Activated T-helper 1 cell treated with Interleukin-2 at 50 U/mL for 16 hours (primary cell): ENCODE results near the gene LRRC17.

Experiments
- DNase-seq: peaks from one replicate; pipeline ENCODE4 v3.0.0-alpha.2; 2020; ENCODE audit warnings: low read depth

LRRC17 gene, protein sequence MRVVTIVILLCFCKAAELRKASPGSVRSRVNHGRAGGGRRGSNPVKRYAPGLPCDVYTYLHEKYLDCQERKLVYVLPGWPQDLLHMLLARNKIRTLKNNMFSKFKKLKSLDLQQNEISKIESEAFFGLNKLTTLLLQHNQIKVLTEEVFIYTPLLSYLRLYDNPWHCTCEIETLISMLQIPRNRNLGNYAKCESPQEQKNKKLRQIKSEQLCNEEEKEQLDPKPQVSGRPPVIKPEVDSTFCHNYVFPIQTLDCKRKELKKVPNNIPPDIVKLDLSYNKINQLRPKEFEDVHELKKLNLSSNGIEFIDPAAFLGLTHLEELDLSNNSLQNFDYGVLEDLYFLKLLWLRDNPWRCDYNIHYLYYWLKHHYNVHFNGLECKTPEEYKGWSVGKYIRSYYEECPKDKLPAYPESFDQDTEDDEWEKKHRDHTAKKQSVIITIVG

DNA sequence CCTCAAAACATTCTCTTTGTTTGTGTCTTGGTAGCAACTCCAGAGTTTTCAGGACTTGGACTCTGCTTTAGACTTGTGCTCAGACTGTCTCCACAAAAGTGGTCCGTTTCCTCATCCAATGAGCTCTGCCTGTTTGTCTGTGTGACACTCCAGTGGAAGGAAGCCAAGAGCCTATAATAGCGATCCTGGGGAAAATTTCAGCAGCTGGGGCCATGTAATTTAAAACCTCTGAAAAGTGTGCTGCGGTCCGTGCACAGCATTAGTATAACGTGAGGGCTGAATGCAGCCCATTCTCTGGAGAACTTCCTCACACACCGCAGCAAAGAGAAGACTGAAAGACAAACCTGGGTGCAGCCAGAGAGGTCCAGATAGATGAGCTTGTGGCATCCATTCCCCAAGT, at the start of gene LRRC17:
Gene LRRC17 (plus strand): TSS at position 259 of the 400 bp plus-strand sequence. CDS start 20,914 bp downstream, outside the sequence.
- DNase-seq = no peak

DNA sequence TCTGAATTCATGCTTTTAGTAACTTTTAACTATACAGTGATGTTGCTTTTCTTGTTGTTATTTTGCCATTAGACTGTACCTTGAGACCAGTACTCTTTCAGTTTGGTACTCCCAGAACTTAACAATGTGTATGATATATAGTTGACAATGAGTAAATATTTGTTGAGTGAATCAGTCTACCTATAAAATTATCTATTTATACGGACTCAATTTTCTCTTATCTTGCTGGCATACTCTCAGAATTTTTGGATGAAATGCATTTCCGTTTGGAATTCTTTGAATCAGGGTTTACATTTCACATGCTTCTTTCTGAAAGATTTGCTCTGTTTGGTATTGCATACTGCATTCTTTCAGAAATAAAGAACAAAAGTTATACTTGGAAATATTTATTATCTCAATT, 47.8 kb upstream of the LRRC17 start:
- no peak for DNase-seq

DNA sequence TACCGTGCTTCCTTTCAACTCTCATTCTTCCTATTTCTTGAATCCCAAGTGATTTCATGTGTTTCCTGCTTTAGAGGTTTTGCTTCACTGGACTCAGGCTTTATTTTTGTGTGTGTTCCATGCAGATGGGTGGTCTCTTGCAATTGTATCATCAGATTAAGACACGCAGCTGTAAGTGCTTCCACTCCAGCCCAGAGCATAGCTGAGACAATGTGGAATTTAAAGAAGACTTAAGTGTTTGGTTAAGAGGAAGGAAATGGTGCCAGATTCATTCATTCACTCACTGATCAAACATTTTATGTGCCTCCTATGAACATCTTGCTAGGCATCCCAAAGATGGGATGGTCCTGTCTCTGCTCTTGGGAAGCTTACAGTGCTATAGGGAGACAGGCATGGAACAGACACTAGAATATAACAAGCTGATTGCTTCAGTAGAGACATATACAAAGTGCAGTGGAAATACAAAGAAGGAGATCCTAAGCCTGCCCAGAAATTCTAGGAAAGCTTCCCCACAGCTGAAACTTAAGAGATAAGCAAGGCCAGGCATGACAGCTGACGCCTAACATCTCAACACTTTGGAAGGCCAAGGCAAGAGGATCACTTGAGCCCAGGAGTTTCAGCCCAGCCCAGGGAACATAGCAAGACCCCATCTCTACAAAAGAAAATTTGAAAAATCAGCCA, 46.1 kb upstream of the LRRC17 start:
- no peak for DNase-seq

DNA sequence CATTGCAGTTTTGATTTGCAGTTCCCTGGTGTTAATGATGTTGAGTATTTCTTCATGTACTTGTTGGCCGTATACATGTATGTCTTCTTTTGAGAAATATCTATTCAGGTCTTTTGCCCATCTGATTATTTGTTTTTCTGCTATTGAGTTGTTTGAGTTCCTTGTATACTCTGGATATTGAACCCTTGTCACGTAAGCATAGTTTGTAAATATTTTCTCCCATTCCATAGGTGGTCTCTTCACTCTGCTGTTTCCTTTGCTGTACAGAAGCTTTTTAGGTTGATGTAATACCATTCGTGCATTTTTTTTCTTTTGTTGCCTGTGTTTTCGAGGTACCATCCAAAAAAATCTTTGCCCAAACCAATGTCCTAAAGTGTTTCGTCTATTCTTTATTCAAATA, 43.6 kb upstream of the LRRC17 start:
- no peak for DNase-seq

DNA sequence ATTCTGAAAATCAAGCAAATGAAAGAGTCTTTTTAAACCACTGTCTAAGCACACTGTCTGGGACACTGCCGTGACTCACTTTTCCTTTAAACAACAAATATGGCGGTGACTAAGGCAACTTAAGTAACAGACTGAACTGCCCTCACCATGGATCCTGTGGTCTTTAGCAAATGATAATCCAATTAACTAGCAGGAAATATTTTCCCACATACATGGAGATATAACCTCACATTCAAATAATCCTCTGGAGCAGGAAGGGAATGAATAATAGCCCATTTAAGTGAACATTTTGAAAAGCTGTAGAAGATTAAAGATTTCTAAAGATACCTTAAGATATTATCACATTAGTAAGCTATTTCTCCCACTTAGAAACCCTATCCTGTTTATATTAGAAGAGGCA, 40.3 kb upstream of the LRRC17 start:
- DNase-seq = no peak

DNA sequence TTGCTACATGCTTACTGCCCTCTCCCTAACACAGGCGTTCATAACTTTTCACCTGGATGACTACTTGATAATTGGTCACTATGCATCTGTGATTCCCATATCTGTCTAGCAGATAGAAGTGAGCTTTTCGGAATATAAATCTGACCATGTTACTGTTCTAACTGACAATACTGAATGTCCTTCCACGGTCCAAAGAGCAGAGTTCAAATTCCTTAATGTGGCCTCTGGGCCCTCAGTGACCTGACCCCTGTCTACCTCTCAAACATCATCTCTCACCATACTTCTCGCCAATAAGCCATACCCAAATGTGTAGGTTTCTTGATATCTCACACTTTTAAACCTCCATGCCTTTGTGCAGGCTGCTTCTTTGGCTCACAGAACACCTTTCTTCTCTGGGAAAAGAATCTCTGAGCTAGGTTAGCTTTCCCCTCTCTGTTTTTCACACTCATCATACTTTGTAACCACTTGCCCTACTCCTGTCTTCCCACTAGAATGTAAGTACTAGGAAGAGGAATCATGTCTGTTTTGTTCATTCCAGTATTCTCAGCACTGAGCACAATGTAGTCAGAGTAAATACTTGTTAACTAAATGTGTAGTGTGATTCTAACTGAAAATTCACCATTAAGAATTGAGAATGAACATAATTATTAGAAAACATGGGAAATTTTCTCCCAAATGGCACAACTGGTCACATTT, 39.2 kb upstream of the LRRC17 start:
- DNase-seq = no peak

DNA sequence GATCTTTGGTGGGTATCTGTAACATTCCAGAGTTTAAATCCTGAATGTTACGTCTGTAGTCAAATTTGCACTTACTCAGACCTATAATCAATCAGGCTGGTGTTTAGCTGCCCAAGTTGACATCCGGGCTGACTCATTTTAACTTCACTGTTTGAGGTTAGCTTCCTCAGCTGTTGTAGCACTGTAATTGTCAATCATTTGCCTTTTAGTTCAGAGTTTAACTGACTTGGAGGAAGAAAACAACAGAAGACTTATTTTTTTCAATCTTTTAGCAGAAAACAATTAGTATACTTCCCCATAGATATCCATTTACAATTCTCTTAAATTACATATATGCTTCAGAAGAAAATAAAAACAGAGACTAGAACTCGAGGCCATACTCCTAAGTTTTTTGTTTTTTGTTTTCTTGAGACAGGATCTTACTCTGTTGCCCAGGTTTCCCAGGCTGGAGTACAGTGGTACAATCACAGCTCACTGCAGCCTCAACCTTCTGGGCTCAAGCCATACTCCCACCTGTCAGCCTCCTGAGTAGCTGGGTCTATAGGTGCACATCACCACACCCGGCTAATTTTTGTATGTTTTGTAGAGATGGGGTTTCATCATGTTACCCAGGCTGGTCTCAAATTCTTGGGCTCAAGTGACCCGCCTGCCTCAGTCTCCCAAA, 38.5 kb upstream of the LRRC17 start:
- no peak for DNase-seq

DNA sequence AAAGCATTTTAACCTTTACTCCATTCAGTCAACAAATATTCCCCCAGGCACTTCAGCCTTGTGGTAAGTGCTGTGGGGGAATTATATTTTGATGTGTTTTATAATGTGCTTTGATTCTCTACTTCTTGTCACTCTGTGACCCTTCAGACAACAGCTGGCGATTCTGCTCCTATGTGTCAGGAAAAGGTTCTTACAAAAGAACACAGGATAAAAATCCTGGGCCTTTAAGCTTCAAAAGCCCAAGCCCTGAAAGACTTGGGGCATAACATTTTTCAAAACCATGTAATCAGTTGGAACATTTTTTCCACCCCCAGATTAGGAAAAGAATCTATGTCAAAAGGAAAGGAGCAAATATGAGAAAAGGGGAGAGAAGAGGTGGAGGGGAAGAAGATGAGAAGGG, 37.8 kb upstream of the LRRC17 start:
- no peak for DNase-seq

DNA sequence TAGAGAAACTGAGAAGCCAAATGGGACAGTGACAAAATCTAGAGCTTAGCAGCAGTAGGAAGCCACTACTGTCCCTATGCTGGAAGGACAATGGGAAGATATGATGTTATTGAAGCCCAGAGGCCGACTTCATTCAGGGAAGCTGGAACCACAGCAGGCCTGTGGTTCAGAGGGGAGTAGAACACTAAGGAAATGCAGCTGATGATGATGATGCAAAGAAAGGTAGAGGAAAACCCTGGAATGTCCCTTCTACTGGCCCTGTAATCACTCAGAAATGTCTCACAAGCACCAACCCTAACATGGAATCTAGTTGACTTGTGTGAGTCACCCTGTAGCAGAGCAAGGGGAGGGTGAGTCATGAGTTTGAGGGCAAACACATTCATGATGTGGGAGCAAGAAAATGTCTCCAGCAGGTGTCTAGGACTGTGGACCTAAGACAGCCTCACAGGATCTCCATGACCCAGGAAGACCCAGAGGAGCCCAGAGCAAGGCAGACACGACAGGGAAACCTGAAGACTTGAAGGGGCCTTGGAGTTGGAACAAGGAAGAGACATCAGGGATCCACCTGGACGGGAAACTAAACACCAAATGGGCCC, 37.0 kb upstream of the LRRC17 start:
- no peak for DNase-seq

DNA sequence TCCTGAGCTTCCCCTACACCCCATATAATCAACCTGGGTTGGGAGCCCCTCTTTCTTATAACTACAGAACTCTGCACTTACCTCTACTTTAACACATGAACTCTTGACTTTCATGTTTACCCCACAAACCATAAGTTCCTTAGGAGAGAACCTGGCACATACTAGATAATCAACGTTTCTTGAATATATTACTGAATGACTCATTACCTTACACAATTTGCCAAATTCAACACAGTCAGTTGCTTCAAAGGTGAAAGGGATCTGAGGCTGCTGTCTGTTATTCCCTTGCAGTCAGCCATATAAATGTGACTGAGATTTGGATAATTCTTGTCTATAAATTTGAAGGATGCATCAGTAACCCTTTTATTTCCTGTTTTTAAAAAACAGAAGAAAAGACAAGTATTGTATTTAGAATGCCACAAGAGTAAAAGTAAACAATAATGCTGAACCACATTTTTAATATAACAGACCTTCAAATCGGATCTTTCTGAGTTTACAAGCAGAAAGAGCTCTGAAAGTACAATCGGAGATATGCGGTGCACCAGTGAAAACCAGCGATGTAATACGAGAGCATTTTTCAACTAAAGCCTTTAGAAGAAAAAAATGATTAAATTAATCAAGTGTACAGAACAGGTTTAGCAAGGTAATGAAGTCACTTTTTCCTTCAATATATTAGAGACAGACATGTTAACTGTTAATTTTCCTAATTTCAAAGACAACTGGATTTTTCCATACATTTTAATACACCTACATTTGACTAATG, 29.5 kb upstream of the LRRC17 start:
- DNase-seq = no peak

DNA sequence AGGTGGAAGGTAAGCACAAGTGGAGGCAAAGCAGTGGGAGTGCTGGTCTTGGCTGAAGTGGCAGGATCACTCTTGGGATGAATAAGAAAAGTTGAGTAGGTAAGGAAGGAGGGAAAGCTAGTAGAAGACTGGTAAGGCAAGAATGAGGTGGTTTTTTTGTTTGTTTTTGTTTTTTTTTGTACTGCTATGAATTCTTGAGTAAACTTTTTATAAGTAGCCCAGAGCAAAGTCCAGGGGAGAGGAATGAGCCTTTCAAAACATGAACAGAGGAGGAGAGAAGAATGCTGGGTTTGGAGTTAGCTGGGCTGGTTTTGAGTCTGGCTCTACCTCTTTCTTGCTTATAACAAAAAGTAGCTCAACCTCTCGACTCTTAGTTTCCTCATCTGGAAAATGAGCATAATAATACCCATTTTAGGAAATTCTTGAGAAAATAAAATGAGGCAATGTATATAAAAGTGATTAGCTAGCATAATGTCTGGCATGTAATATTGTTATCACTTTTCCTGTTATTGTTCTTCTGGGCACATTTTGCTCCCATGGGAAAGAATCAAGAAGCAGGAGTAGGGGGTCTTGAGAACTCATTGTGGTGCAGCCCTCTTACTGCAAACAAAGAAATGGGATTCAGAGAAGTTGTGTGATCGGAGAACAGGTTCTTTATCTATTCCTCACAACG, 24.1 kb upstream of the LRRC17 start:
- DNase-seq = no peak

DNA sequence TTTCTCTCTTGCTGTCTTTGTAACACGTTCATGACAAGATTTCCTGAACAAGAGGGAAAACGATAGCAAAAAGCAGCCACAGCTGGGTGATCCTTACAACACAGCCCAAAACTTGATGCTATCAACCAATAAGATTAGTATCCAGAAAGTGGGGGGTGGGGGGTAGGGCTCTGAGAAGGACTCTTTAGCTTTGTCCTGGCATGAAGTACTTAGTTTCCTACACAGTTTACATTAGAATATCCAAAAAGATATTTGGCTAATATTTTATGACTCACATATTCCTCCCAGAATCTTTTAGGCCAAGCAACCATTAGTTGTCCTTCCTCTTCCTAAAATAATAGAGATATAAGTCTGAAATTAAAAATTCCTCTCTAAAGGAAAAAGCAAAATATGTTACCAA, 22.9 kb upstream of the LRRC17 start:
- DNase-seq = no peak

DNA sequence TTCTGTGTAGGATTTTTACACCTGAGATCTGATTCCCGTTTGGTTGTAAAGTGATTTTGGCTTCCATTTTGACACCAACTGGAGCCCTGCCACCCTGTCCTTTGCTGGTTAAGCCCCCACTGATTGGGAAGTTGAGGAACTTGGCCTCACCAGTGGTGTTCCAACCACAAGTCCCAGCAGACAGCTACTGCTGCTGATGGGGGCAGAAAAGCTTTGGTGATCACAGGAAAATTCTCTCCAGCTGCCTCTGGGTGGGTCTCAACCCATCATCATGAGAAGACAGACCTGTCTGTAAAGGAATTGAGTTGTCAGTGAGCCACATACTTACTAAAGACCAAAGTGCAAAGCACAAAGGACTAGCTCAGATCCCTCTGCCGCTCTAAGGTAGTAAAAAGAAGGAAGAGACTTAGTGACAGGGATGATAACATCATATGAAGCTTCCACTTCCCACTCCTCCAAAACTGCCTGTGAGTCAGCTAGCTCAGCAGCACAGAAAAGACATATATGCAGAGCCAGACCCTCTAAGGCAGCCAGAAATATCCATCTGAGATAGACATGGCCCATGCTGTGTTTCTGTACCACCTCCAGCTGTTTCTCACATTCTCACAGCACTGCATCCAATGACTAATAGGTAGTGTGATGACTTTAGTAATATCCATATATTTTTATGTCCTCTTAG, 22.4 kb upstream of the LRRC17 start:
- DNase-seq = no peak

DNA sequence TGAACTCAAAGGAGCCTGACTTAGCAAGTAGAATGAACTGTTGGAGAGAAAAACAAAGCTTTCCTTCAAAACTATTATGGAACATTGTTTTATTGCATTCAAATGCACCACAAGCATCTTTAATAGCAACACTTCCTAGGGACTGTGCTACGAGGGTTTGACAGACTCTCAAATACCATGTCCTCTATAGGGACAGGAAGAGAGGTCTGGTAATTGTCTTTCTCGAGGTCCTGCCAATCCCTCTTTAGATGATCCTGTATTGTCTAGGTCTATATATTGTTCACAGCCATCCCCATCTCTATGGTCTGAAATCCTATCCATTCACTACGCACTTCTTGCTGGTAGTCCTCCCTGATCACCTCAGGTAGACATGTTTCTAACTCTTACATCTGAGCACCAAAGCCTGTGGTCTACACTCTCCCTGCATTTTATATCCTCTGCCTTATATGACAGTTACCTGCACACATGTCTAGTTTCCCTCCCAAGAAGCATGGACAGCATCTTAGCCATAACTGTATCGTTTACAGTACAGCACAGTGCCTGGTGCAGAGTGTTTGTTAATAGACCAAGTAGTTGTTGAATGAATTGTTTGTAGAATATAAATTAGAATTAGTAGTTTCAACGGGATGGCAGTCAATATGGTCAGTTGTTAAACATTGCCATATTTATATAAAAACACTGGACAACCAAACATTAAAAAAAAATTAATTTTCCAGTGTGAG, 21.7 kb upstream of the LRRC17 start:
- DNase-seq = no peak

DNA sequence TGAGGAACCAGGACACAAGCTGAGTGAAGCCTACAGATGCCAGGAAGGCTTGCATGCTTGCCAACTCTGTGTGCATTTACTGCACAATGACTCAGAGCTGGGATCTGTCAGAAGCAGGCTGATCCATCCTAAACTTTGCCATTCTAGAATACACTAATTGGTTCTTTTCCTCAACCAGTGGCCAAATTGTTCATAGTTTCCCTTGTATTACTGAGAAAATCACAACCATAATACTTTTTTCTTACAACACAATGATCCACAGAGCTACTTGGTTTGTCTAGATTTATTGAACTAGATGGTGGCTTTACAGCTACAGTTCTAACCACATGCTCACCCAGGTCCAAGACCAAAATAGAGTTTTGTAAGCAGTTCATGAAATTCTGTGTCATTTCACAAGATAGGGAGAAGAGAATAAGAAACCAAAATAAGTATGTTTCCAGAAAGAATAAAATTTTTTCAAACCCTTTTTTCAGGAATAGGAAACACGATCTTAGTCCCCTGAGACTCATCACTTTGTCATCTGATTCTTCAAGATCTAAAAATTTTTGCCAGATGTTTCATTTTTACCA, 21.0 kb upstream of the LRRC17 start:
- no peak for DNase-seq

DNA sequence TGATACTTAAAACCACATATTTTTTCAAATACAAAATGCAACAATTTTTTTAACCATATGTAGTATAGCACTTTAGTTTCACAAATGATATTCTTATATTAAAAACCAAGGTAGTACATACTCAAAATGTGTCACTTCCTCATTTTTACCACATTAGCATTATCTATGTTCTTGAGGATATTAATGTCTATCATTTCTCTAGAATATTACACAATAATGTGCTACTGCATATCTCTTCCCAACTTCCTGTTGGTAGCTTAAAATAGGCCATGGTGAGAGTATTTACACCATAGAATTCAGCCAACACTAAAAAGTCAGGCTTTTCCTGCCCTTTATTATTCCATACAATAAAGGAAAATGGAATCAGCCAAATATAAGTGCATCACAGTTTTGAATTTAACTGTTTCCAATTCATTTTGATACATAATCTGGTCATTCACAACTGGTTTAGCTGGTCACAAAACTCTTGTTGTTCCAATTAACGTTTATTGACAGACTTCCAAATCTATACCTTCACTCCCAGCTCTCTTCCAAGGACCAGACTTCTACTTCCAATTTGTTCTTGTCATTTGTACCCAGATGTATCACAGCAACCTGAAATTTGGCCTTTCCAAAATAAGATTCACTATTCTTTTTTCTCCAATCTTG, 20.0 kb upstream of the LRRC17 start:
- DNase-seq = no peak

DNA sequence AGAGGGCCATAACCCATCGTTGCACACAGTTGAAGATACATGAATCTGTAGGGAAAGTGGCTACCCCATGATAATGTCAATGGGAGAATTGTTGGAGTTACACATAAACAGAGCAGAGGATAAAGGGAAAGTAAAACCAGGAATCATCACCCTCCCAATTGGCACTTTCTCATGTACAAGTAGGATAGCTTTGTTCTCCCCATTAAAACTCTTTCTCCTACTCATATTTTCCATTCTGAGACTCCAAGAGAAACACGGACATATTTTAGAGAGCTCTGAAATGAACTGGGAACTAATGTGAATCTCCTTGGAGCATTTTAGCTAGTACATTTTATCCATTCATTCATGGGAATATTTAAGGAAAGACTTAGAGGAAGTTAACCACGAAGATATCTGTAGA, 17.2 kb upstream of the LRRC17 start:
- DNase-seq = no peak

DNA sequence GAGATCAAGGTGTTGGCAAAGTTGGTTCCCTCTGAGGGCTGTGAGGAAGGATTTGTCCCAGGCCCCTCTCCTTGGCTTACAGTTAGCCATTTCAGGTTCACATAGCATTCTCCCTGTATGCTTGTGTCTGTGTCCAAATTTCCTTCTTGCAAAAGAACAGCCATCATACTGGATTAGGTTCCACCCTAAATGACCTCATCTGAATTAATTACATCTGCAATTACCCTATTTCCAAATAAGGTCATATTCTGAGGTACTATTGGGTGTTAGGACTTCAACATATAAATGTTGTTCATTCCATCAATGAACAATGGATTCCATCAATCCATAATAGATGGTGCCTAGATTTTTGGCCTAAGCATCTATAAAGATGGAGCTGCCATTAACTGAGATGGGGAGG, 16.2 kb upstream of the LRRC17 start:
- no peak for DNase-seq

DNA sequence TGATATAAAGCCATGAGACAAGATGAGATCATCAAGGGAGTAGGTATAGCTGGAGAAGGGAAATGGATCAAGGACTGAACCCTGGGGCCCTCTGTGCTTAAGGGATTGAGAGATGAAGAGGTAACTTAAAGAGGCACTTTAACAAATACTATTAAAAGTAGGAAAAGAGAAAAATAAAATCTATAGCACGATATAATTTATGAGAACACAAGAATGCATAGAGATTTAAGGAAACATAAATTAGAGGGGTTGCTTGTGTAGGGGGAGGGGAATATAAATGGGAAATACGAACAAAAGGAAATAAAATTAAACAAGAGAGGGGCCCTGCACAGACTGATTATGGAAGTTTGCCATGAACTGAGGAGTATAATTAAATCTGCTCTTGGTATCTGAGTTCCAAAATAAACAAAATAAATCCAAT, 15.6 kb upstream of the LRRC17 start:
- no peak for DNase-seq
